Right ventricle myocardium superior (tissue), 1 donor: Measurements from ENCODE around the gene ELOA. TPM values are rescaled to one million over a fixed set of nuclear protein-coding genes. Genes with fewer than 3 reads are reported as not detected.
A peak's percentile ranks its signal among the peaks of the same experiment; 100 is the strongest.
"Not testable (repeated sequence)": the region's sequence is repeated elsewhere in the genome, so short reads cannot be mapped to it uniquely, and the experiment has no call there.

Source experiments
- ATAC-seq: fragments of 200-7000 bp; cut with Tn5 transposase; one replicate; pipeline ENCODE4 v1.9.1; 2020; ENCODE audit warnings: mild to moderate bottlenecking; ENCODE audit not compliant: poor library complexity
- DNase-seq: peaks from one replicate; pipeline ENCODE4 v3.0.0-alpha.2; 2020
- intact Hi-C: fragments of 100-400 bp; cut with DNase I; formaldehyde crosslinking; loops from one replicate; pipeline ENCODE4 v1.11.2; 2022
- total RNA-seq: library from RNA; stranded (reverse); fragmentation: NEBNext Ultra II Directional; extraction: Animal tissue kit (Norgen Biotek cat#: 25700); gene quantifications from one replicate; pipeline ENCODE4 v1.2.1, GENCODE V29; 2021
- donor health status: DM: no; HTN: yes; CAD: no; lungs with severe emphysema.

Gene ELOA
- total RNA-seq, 1 donor from 2014 or later: 34.5 TPM

- intact Hi-C loops: no loop called here
- no peak for DNase-seq
- ATAC-seq: no peak
Measured at GRCh38 chr1:23796466-23797271, 53.4 kb downstream of the ELOA start.

- ATAC-seq (no peak), DNase-seq (no peak)
- intact Hi-C loops: no loop called here
Measured at GRCh38 chr1:23797478-23798448, 54.5 kb downstream of the ELOA start.

GRCh38 chr1:23798662-23799142 is 55.4 kb downstream of the ELOA start:
- intact Hi-C loops: no loop called here
- ATAC-seq (no peak), DNase-seq (no peak)

GRCh38 chr1:23799255-23799569 is 55.9 kb downstream of the ELOA start:
- ATAC-seq (no peak), DNase-seq (no peak)

GRCh38 chr1:23799570-23800399 is 56.5 kb downstream of the ELOA start:
- DNase-seq: peak; percentile 59
- intact Hi-C loops: no loop called here
- peak; percentile 42 for ATAC-seq

More at GRCh38 chr1:23799255-23799569, 55.9 kb downstream of the ELOA start:
- intact Hi-C loops: no loop called here

GRCh38 chr1:23800400-23801337 is 57.4 kb downstream of the ELOA start, which contains the start of gene GALE:
Gene GALE (minus strand): TSS chr1:23800754. CDS start chr1:23799007, 1,747 bp downstream.
- ATAC-seq: peak; percentile 97
- peak; percentile 98 for DNase-seq
- intact Hi-C loops: no loop called here

GRCh38 chr1:23801338-23801748 is 58.1 kb downstream of the ELOA start:
- intact Hi-C loops: no loop called here
- ATAC-seq (no peak), DNase-seq (no peak)

GRCh38 chr1:23801876-23802275 is 58.6 kb downstream of the ELOA start:
- DNase-seq (no peak), ATAC-seq (no peak)
- intact Hi-C loops: no loop called here

GRCh38 chr1:23802809-23803342 is 59.6 kb downstream of the ELOA start:
- intact Hi-C loops, ATAC-seq, DNase-seq: not testable (repeated sequence)

GRCh38 chr1:23803674-23804073 is 60.4 kb downstream of the ELOA start:
- DNase-seq (no peak), ATAC-seq (no peak)
- intact Hi-C loops: no loop called here

GRCh38 chr1:23804183-23804835 is 61.0 kb downstream of the ELOA start:
- ATAC-seq: no peak
- DNase-seq: no peak
- intact Hi-C loops: no loop called here

- intact Hi-C loops: loop anchor here (5.0 kb wide), 1 partner anchor 62 kb away; the partner anchor contains the start of gene FUCA1
- ATAC-seq: no peak
Measured at GRCh38 chr1:23805025-23805424, 61.8 kb downstream of the ELOA start.

GRCh38 chr1:23806280-23806679 is 63.0 kb downstream of the ELOA start:
- intact Hi-C loops: loop anchor here (5.0 kb wide), 1 partner anchor 61 kb away; the partner anchor contains the start of gene FUCA1
- no peak for ATAC-seq
- DNase-seq: no peak

More at GRCh38 chr1:23805025-23805424, 61.8 kb downstream of the ELOA start:
- no peak for DNase-seq

GRCh38 chr1:23807453-23807852 is 64.2 kb downstream of the ELOA start:
- DNase-seq (no peak), ATAC-seq (no peak)
- intact Hi-C loops: loop anchor here (5.0 kb wide), 1 partner anchor 60 kb away; the partner anchor contains the start of gene FUCA1

GRCh38 chr1:23809751-23810171 is 66.5 kb downstream of the ELOA start:
- DNase-seq (peak; percentile 75), ATAC-seq (peak; percentile 92)
- intact Hi-C loops: loop anchor here (5.0 kb wide), 1 partner anchor 58 kb away; the partner anchor contains the start of gene FUCA1

GRCh38 chr1:23810818-23811540 is 67.7 kb downstream of the ELOA start:
- ATAC-seq: peak; percentile 82
- intact Hi-C loops: no loop called here
- no peak for DNase-seq
